Mesothelial cell of epicardium (in vitro differentiated cells): ENCODE data around the gene SYNE2. TPM values are rescaled to one million over a fixed set of nuclear protein-coding genes. Genes with fewer than 3 reads are reported as not detected.
A peak's percentile ranks its signal among the peaks of the same experiment; 100 is the strongest.

Source experiments
- DNase-seq, 2 experiments: peaks; one replicate each; pipeline ENCODE4 v3.0.0; 2021; ENCODE audit warnings: low spot score in 2 of 2; ENCODE audit not compliant: unreplicated experiment in 2 of 2
- H3K27ac Mint-ChIP-seq: 2 replicates; pipeline ENCODE4 v1.8.0; 2021; ENCODE audit warnings: mixed read lengths
- H3K27me3 Mint-ChIP-seq: 2 replicates; pipeline ENCODE4 v1.8.0; 2021; ENCODE audit warnings: low read depth, mixed read lengths
- H3K36me3 Mint-ChIP-seq: 2 replicates; pipeline ENCODE4 v1.8.0; 2021; ENCODE audit warnings: mixed read lengths
- H3K4me1 Mint-ChIP-seq: 2 replicates; pipeline ENCODE4 v1.8.0; 2021; ENCODE audit warnings: mixed read lengths
- H3K4me3 Mint-ChIP-seq: 2 replicates; pipeline ENCODE4 v1.8.0; 2021; ENCODE audit warnings: mild to moderate bottlenecking, moderate library complexity, mixed read lengths
- H3K9me3 Mint-ChIP-seq: 2 replicates; pipeline ENCODE4 v1.8.0; 2021; ENCODE audit warnings: mixed read lengths
- total RNA-seq: library from RNA; stranded (reverse); gene quantifications from 3 replicates; pipeline ENCODE4 v1.2.1, GENCODE V29; 2021
- TF ChIP-seq, protein P1 (sequence below): fragments of 200-600 bp; sonication (generic); IDR thresholded peaks from one replicate; pipeline ENCODE4 v1.5.0; 2021; ENCODE audit warnings: antibody characterized with exemption; ENCODE audit not compliant: unreplicated experiment

SYNE2 gene
- total RNA-seq, 1 donor from 2014 or later, result 87.1 TPM

DNA sequence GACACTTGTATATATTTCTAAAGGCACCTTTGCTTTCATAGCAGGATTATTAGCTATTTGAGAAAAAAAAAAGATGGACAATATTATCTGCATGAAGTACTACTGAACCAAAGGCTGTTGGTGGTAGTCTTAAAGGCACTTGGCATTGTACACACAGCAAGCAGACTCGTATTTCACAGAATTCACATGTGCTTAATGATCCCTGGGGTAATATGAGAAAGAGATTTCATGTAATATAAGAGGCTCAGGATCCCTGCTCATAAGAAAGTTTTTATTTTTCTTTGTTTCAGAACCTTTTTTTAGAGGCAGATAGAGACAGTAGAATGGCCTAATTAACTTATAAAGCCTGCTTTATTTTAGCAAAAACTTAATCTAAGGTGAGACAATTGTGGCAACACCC, 59.5 kb downstream of the SYNE2 start:
- no peak overlapping the region for H3K27ac Mint-ChIP-seq
- no peak overlapping the region for H3K4me3 Mint-ChIP-seq
- TF ChIP-seq, protein P1, sequence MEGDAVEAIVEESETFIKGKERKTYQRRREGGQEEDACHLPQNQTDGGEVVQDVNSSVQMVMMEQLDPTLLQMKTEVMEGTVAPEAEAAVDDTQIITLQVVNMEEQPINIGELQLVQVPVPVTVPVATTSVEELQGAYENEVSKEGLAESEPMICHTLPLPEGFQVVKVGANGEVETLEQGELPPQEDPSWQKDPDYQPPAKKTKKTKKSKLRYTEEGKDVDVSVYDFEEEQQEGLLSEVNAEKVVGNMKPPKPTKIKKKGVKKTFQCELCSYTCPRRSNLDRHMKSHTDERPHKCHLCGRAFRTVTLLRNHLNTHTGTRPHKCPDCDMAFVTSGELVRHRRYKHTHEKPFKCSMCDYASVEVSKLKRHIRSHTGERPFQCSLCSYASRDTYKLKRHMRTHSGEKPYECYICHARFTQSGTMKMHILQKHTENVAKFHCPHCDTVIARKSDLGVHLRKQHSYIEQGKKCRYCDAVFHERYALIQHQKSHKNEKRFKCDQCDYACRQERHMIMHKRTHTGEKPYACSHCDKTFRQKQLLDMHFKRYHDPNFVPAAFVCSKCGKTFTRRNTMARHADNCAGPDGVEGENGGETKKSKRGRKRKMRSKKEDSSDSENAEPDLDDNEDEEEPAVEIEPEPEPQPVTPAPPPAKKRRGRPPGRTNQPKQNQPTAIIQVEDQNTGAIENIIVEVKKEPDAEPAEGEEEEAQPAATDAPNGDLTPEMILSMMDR, result no peak
- no peaks in the 10 kb centered on the region for H3K9me3 Mint-ChIP-seq
- H3K27me3 Mint-ChIP-seq, result no peaks in the 10 kb centered on the region
- H3K36me3 Mint-ChIP-seq, result no peaks in the 10 kb centered on the region
- DNase-seq, result no peak
- H3K4me1 Mint-ChIP-seq, result peaks cover 23% of the 10 kb centered on the region

DNA sequence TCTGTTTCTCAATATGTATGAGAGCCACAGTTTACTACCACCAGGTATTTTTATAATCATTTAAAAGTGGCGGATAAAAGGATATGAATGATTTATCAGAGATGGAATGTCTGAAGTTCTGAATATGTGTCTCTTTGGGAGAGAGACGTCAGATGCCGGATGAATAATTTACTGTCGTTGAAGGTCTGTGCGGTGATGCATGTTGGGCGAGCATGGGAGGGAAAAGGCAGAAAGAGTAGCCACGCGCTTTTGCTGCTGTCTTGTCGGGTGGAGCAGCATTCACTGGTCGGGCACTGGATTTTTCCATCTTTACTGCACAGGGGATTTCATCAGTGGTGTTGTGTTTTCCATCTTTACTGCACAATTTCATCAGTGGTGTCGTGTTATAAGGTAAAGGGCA, 65.6 kb downstream of the SYNE2 start:
- H3K36me3 Mint-ChIP-seq, result peaks cover 3% of the 10 kb centered on the region
- no peaks in the 10 kb centered on the region for H3K9me3 Mint-ChIP-seq
- H3K27me3 Mint-ChIP-seq, result no peaks in the 10 kb centered on the region
- H3K4me1 Mint-ChIP-seq, result peaks cover 10% of the 10 kb centered on the region
- H3K27ac Mint-ChIP-seq, result no peak overlapping the region
- TF ChIP-seq, protein P1, result no peak
- DNase-seq, result no peak
- H3K4me3 Mint-ChIP-seq, result no peak overlapping the region

DNA sequence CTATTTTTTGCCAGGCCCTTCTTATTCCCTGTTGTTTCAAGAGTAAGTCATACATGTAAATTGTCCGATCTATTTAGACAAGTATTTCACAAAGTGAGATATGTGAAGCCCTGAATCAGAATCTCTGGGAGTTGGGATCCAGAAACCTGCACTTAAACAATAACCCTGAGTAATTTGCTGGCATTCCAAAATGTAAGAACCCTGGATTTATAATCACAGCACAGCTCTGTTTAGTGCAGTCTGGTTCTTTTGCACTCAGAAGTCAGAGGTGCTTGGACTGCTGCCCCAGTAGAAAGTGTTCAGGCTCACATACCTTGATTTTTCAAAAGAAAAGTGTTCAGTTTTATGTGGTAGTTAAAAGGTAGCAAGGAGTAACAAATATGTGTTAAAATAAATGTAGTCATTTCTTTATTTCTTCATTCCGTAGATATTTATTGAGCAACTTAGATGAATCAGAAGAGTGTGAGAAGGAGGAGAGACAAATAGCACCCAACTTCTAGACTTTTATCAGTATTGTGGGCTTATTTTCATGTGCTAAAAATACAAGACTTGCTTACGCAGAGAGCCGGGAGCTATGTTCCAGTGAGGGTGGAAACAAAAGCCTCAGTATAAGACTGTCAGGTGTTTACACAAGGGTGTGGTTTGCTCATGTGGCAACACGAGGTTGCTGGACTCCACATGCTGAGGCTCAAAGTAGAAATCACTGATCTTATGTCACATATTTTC, 70.1 kb downstream of the SYNE2 start:
- Mint-ChIP-seq H3K4me3 (no peak overlapping the region), H3K36me3 (peaks cover 22% of the 10 kb centered on the region), H3K4me1 (peaks cover 9% of the 10 kb centered on the region), H3K27me3 (no peaks in the 10 kb centered on the region), H3K9me3 (peaks cover 18% of the 10 kb centered on the region), H3K27ac (peak overlapping the region; percentile 57)
- no peak for DNase-seq
- TF ChIP-seq, protein P1, result no peak

DNA sequence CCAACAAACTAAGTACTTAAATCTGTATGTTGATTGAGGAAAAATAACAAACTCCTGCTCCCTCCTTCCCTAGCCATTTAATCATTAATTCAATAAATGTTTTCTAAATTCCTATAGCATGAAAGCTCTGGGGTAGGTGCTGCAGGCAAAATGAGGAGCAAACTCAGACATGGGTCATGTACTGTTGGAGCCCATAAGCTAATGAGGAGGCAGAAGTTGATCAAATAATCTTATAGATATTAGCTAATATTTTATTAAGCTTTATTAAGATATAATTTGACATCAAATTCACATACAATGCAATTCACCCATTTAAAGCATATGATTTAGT, 70.6 kb downstream of the SYNE2 start:
- Mint-ChIP-seq H3K27ac (no peak overlapping the region), H3K36me3 (peaks cover 22% of the 10 kb centered on the region), H3K9me3 (peaks cover 18% of the 10 kb centered on the region), H3K4me1 (peaks cover 14% of the 10 kb centered on the region), H3K4me3 (no peak overlapping the region), H3K27me3 (no peaks in the 10 kb centered on the region)
- DNase-seq, result no peak
- TF ChIP-seq, protein P1, result no peak

DNA sequence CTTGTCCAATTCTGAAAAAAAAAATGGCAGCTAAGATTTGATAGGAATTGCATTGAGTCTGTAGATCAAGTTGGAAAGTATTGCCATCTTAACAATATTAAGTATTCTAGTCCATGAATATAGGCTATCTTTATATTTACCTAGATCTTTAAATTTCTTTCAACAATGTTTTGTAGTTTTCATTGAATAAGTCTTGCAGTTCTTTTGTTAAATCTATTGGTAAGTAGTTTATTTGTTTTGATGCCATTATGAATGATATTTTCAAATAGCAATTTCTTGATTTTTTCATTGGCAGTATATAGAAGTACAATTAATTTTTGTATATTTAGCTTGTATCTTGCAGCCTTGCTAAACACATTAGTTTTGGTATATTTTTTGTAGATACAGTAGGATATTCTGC, 71.6 kb downstream of the SYNE2 start:
- TF ChIP-seq, protein P1, result no peak
- Mint-ChIP-seq H3K27me3 (no peaks in the 10 kb centered on the region), H3K27ac (no peak overlapping the region), H3K4me1 (peaks cover 18% of the 10 kb centered on the region), H3K9me3 (peaks cover 18% of the 10 kb centered on the region), H3K36me3 (peaks cover 22% of the 10 kb centered on the region), H3K4me3 (no peak overlapping the region)
- no peak for DNase-seq
